ENCODE results near the gene PHRF1.
A peak's percentile ranks its signal among the peaks of the same experiment; 100 is the strongest.

The PHRF1 gene, protein sequence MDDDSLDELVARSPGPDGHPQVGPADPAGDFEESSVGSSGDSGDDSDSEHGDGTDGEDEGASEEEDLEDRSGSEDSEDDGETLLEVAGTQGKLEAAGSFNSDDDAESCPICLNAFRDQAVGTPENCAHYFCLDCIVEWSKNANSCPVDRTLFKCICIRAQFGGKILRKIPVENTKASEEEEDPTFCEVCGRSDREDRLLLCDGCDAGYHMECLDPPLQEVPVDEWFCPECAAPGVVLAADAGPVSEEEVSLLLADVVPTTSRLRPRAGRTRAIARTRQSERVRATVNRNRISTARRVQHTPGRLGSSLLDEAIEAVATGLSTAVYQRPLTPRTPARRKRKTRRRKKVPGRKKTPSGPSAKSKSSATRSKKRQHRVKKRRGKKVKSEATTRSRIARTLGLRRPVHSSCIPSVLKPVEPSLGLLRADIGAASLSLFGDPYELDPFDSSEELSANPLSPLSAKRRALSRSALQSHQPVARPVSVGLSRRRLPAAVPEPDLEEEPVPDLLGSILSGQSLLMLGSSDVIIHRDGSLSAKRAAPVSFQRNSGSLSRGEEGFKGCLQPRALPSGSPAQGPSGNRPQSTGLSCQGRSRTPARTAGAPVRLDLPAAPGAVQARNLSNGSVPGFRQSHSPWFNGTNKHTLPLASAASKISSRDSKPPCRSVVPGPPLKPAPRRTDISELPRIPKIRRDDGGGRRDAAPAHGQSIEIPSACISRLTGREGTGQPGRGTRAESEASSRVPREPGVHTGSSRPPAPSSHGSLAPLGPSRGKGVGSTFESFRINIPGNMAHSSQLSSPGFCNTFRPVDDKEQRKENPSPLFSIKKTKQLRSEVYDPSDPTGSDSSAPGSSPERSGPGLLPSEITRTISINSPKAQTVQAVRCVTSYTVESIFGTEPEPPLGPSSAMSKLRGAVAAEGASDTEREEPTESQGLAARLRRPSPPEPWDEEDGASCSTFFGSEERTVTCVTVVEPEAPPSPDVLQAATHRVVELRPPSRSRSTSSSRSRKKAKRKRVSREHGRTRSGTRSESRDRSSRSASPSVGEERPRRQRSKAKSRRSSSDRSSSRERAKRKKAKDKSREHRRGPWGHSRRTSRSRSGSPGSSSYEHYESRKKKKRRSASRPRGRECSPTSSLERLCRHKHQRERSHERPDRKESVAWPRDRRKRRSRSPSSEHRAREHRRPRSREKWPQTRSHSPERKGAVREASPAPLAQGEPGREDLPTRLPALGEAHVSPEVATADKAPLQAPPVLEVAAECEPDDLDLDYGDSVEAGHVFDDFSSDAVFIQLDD (N-terminal part only)

DNA sequence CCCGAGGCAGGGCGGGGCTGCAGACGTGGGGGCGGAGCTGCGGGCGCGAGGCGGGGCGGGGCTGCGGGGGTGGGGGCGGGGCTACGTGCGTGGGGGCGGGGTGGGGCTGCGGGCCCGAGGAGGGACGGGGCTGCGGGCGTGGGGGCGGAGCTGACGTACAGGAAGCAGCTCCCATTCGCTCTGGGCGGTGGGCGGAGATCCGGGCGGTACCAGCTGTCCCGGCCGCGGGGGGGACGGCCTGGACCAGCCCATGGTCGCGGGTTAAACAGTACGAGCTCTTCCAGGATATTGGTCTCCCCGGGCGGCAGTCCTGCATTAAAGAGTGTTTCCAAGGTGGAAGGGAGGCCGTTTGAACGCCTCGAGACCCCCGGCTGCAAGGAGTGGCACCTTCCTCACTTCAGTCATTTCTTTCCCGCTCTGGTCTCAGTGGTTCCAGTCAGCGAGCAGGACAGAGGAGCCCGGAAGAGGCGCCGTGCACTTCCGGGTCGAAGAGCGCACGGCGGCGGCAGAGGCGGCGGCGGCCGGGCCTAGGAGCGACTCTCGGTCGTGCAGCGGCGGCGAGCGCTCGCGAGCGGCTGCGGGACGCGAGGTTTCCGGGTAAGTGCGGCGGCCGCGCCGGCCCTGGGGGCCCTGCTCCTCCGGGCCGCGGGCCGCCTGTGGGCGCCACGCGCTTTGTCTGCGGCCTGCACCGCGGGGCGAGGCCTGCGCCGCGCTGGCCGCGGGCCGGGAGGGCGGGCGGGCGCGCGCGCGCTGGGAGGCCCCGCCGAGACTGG, at the start of gene PHRF1:
Gene PHRF1, plus strand, starts transcription at position 475 of the 773 bp plus-strand sequence. CDS start 5,043 bp downstream, outside the sequence.
- peak; percentile 86 to 94 (median 91) for DNase-seq

DNA sequence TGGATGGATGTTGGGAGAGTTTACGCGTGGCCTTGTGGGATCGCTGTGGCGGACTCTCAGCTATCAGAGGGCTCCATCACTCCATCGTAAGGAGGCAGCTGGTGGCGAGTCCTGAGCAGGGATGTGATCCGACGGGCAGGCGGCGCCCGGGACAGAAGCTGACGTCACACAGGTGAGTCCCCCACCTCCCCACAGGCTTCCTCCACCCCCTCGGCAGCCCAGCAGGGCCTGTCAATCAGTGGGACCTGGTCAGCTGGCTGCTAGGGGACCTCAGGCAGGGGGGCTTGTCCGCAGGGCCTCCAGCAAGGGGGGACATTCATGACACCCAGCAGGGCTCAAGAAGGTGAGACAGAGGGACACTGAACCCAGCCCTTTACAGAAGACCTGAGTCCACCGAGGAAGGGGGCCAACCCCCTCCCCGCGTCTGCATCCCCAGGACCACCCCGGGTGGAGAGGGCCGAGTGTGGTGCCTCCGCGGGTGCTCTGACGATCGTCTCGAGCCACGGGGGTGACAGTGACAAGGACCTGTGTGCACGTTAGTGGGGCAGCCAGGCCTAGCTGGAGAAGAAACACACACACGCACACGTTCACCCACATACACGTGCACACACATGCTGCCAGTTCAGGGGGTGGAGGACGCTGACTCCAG, 48.0 kb upstream of the PHRF1 start:
- no peak for DNase-seq

DNA sequence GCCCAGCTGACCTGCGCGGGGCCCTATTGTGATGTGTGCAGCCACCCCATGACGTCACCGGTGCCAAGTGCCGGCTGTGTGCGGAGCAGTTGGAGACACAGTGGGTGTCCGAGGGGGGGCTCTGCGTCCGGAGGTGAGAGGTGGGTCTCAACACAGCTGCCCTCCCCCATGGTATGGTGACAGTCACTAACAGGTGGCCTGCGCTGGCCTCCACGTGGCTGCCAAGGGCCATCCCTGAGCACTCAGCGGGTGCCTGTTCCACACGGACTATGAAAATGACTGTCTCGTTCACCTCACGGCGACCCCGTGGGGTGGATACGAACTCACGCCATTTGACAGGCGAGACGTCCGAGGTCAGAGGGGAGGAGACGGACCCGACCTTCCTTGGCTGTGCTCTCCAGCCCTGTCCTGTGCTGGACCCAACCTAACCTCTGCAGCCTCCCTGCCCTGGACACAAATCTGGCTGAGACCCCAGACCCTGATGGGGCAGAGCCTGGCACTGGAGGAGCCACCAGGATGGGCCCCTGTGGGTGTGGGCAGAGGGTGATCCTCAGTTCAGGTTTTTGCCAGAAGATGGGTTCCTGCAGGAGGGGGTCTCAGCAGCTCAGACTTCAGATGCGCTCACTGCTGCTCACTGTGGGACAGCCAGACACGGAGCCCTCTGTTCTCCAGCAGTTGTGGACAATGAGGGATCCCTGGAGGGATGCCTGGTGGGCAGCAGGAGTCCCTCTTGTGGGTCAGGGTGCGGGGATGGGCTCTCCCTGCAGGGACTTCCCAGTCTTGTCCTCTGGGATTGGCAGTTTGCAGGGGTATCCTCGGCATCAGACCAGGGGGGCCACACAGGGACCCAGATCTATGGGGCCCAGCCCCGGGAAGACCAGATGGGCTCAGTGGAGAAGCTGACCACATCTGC, 47.2 kb upstream of the PHRF1 start:
- DNase-seq: no peak

DNA sequence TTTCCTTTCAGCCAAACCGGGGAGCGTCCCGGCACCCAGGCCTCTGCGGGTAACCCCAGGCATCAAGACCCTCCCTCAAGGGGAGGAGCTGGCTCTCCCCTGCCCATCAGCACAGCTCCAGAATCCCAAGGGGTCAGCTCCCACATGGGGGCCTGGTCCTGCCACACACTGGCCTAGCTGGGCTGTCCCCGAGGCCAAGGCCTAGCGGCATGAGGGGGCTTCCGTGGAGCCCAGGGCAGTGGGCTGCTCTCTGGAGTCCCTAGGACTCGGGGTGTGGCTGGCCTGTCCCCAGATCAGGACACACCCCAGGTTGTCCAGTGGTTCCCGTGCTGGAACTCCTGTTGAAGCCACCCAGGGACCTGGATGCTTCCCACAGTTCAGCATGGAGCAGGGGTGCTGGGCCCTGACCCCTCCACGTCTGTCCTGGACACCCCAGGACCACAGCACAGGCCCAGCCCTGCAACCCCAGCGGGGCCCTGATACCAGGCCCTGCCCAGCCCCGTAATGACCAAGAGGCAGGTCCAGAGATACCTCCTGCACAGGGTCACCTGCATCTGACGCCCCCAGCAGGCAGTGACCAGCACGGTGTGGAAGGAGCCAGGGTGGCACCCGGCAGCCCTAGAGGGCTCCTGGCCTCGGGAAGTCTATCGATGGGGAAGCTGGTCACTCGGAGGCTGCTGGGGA, 46.4 kb upstream of the PHRF1 start:
- DNase-seq: no peak

DNA sequence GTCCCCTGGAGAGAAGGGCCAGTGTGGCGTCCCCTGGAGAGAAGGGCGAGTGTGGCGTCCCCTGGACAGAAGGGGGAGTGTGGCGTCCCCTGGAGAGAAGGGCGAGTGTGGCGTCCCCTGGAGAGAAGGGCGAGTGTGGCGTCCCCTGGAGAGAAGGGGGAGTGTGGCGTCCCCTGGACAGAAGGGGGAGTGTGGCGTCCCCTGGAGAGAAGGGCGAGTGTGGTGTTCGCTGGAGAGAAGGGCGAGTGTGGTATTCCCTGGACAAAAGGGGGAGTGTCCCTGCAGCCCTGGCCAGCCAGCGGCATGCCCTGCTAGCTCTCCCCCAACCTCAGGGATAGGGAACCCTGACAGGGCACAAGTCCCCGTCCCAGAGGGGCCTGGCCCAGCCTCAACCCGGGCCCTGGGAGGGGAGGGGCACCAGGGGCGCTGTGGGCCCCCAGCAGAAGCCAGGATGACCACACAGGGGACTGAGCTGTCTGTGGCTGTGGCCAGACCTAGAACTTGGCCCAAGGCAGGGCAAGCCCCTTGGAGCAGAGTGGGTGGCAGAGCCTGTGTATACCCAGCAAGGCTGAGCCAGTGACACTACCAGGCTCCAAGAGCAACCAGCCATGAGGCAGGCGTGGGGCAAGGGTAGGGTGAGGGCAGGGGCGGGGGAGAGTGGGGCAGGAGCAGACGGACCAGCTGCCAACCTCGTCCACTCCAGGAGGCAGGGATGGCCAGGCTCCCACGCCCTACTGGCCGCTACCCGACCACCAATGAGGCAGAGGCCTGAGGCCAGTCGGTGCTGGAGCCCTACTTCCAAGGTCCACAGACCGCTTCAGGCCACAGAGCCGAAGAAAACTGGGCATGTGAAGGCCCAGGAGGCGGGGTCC, 45.1 kb upstream of the PHRF1 start:
- no peak for DNase-seq

DNA sequence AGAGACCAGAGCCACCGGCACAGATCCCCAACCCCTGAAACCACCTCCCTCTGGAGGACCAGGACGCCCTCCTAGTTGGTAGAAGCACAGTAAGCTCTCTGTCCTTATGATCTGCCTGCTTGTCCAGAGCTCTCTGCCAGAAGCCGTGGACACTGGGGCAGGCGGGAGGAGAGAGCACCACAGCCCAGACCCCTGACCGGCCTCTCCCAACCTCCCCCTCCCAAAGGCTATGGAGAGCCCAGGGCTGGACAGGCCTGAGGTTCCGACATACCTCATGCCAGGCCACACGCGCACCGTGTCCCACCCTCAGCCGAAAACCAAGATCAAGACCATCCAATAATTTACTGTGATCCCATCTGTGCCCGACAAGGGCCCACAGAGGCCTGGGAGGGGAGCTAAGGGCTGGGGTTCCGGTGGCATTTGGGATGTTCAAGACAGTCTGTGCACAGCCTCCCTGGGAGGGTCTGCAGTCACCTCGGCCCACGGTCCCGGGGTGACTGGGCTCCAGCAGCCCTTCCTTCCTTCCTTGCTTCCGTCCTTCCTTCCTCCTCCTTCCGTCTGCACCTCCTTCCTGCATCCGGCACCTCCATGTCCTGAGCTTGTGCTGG, 44.2 kb upstream of the PHRF1 start:
- DNase-seq: no peak

DNA sequence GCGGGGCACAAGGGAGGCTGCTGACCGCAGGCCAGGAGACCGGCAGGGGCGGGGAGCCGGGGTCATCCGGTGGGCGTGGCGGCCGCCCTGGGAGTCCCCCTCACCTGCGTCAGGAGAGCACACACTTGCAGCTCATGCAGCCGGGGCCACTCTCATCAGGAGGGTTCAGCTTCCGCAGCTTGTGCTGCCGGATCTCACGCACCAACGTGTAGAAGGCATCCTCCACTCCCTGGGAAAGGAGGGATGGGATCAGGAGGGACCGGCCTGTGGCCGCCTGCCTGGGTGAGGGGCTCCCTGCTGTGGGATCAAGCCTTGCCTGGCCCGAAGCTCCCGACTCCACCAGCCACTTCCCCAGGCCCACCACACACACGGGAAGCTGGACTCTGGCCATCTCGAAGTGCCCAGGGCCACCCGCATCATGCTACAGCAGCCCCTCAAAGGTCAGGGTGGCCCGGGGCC, 43.7 kb upstream of the PHRF1 start:
- no peak for DNase-seq

DNA sequence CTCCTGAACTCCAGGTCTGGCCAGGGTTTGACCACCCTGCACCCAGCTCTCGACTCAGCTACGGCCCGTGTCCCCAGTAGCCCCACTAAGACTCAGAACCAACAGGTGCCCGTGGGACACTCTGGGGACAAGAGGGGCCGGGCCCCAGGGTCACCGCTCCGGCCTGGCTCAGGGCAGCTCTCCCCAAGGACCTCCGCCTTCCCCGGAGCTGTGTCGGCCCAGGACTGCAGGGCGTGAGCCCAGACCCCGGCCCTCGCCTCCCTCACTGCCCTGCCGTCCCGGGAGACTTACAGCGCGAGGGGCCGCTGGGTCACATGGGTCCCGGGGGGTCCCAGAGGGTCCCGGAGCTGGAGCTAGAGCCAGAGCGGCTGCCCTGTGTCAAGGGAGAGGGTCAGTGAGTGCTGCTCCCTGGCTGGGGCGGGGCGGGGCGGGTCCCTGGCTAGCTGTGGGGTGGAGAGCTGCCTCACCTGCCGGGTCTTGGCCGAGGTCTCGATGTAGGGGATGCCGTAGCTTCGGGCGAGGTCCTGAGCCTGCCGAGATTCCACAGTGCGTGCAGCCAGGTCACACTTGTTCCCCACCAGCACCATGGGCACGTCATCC, 43.2 kb upstream of the PHRF1 start:
- no peak for DNase-seq

DNA sequence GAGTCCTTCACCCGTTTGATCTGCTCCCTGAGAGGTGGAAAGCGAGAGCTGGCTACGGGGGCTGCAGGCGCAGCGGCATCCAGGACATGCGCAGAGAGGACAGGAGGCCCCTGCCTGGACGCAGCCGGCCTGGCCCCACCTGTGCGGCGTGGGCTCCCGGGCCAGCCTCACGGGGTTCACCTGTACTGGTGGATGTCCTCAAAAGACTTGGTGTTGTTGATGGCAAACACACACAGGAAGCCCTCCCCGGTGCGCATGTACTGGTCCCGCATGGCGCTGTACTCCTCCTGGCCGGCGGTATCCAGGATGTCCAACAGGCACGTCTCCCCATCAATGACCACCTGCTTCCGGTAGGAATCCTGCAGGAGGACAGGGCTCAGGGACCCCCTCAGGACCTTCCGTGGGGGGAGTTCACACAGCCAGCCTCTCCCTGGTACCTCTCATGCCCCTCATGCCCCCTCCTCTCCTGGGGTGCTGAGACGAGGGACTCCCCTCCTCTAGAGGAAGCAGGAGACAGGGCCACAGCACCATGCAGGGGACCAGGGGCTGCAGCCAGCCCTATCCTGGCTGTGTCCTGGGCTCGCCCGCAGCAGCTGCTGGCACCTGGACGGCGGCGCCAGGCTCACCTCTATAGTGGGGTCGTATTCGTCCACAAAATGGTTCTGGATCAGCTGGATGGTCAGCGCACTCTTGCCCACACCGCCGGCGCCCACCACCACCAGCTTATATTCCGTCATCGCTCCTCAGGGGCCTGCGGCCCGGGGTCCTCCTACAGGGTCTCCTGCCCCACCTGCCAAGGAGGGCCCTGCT, 42.5 kb upstream of the PHRF1 start:
- no peak for DNase-seq

DNA sequence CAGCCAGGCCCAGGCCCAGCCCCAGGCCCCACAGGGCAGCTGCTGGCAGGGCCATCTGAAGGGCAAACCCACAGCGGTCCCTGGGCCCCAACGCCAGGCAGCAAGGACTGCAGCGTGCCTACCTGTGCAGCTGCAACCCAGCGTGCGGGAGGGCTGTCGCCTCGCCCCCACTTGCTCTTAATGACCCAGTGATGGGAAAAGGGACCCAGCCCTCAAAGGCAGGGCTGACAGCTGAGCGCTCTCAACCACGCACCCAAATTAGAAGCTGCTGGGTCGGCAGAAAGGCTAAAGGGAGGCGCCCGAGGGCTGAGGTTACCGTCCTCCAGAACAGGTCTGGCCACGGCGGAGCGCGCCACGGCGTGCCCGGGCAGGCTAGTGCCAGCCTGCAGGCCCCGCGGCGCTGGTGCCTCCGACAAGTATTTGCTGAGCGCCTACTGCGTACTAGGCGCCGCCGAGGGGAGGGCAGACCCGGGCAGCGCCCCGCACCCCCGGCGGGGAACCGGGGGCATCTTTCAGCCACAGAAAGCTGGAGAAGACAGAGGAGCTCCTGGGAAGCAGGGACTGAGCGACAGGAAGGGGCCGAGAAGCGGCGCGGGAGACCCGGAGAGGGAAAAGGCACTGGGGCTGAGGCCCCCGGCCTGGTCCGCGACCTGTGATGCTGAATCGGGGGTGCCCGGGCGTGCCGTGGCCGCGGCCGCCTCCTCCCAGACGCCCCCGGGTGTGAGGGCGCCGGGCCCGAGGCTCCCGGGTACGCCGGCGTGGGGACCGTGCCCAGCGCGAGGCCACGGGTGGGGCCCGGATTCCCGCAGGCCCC, 41.7 kb upstream of the PHRF1 start:
- DNase-seq: no peak

DNA sequence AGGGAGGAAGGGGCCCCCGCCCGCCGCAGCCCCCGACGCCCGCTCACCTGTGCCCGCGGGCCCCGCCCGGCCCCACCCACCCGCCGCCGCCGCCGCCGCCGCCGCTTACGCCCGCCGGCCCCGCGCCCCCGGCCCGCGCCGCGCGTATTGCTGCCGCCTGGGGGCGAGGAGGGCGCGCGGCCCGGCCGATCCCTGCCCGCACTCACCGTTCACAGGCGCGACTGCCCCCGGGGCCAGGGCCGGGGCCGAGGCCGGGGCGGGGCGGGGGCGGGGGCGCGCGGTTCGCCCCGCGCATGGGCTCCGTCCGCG, 41.1 kb upstream of the PHRF1 start:
- no peak for DNase-seq

DNA sequence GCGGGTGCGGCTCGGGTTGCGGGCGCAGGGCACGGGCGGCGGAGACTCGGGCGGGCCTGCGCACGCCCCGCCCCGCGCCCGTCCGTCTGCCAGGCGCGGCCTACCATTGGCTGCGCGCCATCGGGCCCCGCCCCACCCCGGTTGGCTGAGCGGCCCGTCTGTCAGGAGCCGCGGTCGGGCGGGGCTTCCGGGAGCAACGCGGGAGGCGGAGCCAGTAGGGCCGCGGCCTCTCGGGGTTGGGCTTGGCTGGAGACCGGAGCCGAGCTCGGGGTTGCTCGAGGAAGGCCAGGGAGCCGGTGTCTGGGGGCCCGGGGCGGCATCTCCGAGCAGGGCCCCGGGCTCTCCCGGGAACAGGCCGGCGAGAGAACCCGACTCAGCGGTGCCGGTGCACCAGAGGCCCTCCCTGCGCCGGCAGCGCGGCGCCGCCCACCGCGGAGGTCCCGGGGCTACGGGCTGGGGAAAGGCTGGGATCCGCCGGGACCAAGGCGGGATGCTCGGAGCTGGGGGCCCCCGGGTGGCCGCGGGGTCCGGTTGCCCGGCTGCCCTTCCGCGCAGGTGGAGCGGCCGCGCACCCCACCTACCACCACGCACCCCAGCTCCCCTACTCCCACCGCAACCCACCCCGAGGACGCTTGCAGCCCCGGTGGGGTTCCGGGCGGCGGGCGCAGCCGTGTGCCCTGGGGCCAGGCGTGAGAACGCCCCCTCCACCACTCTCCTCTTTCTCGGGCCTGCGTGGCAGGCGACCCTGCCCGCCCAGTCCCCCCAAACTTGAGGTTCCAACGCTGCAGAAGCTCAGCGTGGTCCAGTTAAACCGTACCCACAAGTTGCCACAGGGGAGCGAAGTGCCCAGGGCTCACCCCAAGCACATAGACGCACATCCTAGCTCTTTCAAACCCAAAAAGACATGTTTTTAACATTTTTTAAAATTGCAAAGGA, 40.5 kb upstream of the PHRF1 start, which contains the start of gene HRAS:
Gene HRAS, minus strand, starts transcription at position 58 of the 936 bp plus-strand sequence.
- peak; percentile 87 to 96 (median 94) for DNase-seq

DNA sequence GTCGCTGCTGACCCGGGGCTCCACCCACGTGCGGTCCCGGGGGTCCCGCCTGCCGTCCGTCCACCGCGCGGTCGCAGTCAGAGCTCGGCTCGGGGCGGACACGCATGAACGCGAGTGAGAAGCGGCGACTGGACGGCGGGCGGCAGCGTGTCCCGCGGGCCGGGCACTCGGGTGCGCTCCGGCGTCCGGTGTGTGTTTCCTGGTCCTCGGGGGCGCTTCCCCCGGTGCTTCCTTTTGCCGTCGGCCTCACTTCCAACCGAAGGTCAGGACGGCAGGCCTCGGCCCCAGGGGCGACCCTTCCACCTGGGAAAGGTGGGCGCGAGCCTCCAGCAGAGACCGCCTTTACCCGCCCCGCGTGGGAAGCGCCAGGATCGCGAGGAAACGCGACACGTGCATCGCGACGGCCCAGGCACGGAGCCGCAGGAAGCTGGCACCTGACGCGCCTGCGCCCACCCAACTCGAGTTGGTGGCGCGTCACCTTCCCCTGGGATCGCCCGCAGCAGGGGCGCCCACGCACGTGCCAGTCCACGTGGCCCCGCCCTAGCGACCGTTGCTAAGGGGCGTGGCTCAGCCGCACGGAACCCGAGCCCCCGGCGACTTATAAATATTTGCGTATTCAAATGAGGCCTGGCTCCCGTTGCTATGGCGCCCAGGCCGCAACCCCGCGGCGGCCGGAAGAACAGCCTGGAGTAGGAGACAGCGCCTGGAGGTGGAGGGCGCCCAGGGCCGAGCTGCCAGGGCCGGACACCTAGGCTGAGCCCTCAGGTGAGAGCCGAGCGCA, 39.2 kb upstream of the PHRF1 start, which contains the start of gene LRRC56:
Gene LRRC56, plus strand, starts transcription at position 687 of the 781 bp plus-strand sequence. CDS start 3,158 bp downstream, outside the sequence.
- DNase-seq: peak; percentile 79 to 87 (median 82)

Measured in activated CD4-positive, CD25-positive, alpha-beta regulatory T cell (primary cell).